Omental fat pad (tissue), 4 donors: ENCODE measurements around the gene JPH3. TPM values are rescaled to one million over a fixed set of nuclear protein-coding genes. Genes with fewer than 3 reads are reported as not detected.

Source experiments
- ATAC-seq: fragments of 150-250 bp; one replicate; pipeline ENCODE4 v1.9.1; 2016; ENCODE audit warnings: mild to moderate bottlenecking, moderate library complexity; ENCODE audit not compliant: low FRiP score
- DNase-seq: peaks from one replicate; pipeline ENCODE4 v3.0.0-alpha.2; 2019; ENCODE audit warnings: low spot score
- total RNA-seq, 4 donors: library from RNA; depleted of rRNA; stranded (reverse); fragments of >200 nt; gene quantifications; one replicate each; pipeline ENCODE4 v1.1.0, GENCODE V29; 2016
- TF ChIP-seq, protein P1 (sequence below), 3 donors: fragments of 450-650 bp; IDR thresholded peaks; one replicate each; pipeline ENCODE4 v1.5.1; 2016 to 2017; ENCODE audit warnings: antibody characterized with exemption in 3 of 3, mild to moderate bottlenecking in 3 of 3, moderate library complexity in 2 of 3

The JPH3 gene
- total RNA-seq, 4 donors from 2014 or later = 0.32 TPM; not detected in 3

DNA sequence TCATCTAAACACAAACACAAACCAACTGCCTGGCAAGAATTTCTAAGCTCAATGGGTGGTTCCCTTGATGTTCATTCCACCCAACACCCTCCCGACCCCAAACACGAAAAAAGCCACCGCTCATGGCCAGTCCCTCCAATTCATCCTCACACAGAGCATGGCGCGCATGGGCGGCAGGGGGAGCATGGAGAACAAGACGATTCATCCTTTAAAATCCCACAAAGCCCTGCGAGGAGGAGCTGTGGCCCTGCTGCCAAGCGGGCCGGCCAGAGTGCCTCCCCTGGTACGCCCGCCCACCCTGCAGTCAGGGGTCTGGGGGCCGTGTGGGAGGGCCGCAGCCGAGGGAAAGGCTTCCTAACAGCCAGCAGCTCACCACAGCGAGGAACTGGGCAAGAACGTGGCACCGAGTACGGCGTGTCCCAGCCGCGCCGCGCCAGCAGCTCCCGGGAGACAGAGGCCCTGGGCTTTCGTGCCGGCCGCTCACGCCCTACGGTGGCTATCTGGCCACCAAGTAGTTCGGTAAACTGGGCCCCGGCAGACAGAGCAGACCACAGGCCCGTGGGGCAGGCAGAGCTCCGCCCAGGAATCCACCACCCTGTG lies 102.5 kb downstream of the JPH3 start:
- DNase-seq (no peak), ATAC-seq (no peak)
- TF ChIP-seq, protein P1, sequence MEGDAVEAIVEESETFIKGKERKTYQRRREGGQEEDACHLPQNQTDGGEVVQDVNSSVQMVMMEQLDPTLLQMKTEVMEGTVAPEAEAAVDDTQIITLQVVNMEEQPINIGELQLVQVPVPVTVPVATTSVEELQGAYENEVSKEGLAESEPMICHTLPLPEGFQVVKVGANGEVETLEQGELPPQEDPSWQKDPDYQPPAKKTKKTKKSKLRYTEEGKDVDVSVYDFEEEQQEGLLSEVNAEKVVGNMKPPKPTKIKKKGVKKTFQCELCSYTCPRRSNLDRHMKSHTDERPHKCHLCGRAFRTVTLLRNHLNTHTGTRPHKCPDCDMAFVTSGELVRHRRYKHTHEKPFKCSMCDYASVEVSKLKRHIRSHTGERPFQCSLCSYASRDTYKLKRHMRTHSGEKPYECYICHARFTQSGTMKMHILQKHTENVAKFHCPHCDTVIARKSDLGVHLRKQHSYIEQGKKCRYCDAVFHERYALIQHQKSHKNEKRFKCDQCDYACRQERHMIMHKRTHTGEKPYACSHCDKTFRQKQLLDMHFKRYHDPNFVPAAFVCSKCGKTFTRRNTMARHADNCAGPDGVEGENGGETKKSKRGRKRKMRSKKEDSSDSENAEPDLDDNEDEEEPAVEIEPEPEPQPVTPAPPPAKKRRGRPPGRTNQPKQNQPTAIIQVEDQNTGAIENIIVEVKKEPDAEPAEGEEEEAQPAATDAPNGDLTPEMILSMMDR (IDR thresholded peaks at IDR 0.05) = no peak

DNA sequence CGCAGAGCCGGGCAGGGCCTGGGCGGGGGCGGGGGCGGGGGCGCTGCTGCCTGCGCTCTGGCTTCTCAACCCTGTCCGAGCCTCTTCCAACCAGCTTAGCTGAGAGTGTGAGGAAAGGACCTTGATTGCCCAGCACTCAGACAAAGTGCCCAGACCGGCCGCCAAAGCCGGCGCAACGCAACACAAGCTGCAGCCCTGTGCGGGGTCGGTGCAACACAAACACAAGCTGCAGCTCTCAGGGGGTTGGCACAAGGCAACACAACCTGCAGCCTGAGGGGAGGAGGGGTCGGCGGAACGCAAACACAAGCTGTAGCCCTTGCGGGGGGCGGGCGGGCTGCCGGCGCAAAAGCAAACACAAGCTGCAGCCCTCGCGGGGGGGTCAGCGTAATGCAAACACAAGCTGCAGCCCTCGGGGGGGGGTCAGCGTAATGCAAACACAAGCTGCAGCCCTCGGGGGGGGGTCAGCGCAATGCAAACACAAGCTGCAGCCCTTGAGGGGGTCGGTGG lies 103.5 kb downstream of the JPH3 start:
- ATAC-seq (no peak), DNase-seq (no peak)
- TF ChIP-seq, protein P1 (IDR thresholded peaks at IDR 0.05) = no peak

DNA sequence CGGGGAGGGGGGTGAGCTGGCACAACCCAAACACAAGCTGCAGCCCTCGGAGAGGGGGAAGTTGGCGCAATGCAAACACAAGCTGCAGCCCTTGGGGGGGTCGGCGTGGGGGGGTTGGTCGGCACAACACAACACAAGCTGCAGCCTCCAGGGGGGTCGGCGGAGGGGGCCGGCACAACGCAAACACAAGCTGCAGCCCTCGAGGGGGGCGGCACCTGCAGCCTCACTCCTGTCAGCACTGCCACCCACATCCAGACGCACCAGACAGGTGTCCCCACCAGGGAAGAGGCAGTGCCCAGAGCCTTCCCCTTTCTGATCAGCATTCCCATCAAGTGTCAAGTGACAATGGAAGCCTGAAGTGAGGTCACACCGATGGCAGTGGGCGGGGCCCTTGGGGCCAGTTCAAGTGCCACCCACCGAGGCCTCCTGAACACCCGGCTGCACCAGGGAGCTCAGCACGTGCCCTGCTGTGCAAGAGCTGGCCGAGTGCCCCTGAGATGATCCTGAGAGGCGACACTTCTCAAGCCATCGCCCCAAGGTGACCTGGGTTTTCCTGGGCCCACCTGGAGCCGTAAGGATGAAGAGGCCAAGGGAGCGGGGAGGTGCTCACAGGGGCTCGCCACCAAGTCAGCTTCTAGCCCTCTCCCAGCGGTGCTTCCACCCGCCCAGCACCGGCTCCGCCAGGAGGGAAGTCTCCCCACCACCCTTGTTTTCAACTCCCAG lies 104.1 kb downstream of the JPH3 start:
- DNase-seq = no peak
- no peak for ATAC-seq
- TF ChIP-seq, protein P1 (IDR thresholded peaks at IDR 0.05) = no peak

GRCh38 chr16:87707097-87707496 lies 104.8 kb downstream of the JPH3 start:
- no peak for ATAC-seq
- no peak for DNase-seq
- TF ChIP-seq, protein P1 (IDR thresholded peaks at IDR 0.05) = no peak

GRCh38 chr16:87707714-87708580 lies 105.6 kb downstream of the JPH3 start:
- ATAC-seq (no peak), DNase-seq (no peak)
- TF ChIP-seq, protein P1 (IDR thresholded peaks at IDR 0.05) = no peak

- ATAC-seq (no peak), DNase-seq (no peak)
- TF ChIP-seq, protein P1 (IDR thresholded peaks at IDR 0.05) = no peak
Observed at GRCh38 chr16:87708881-87709638, 106.8 kb downstream of the JPH3 start.
